HG03039 (cell line): ENCODE results near the gene ANTXR1.

ENCODE experiments used
- ATAC-seq: cut with Tn5 transposase; IDR thresholded peaks from one replicate; pipeline ENCODE4 v1.9.1; 2021; ENCODE audit warnings: mild to moderate bottlenecking, moderate library complexity; ENCODE audit not compliant: unreplicated experiment

ANTXR1 gene

GRCh38 chr2:69092857-69093256 lies 79.9 kb downstream of the ANTXR1 start:
- ATAC-seq, result no peak

GRCh38 chr2:69095305-69095704 lies 82.3 kb downstream of the ANTXR1 start:
- no peak for ATAC-seq

GRCh38 chr2:69096326-69097095 lies 83.5 kb downstream of the ANTXR1 start:
- ATAC-seq, result no peak

- no peak for ATAC-seq
Measured at GRCh38 chr2:69097148-69097610, 84.2 kb downstream of the ANTXR1 start.

GRCh38 chr2:69097891-69098655 lies 85.1 kb downstream of the ANTXR1 start:
- ATAC-seq, result no peak

- ATAC-seq, result no peak
Measured at GRCh38 chr2:69099541-69099940, 86.6 kb downstream of the ANTXR1 start.

- ATAC-seq, result no peak
Measured at GRCh38 chr2:69100220-69100723, 87.3 kb downstream of the ANTXR1 start.

GRCh38 chr2:69102041-69102593 lies 89.1 kb downstream of the ANTXR1 start:
- no peak for ATAC-seq

- no peak for ATAC-seq
Measured at GRCh38 chr2:69103419-69103818, 90.4 kb downstream of the ANTXR1 start.

GRCh38 chr2:69104261-69104660 lies 91.3 kb downstream of the ANTXR1 start:
- ATAC-seq, result no peak

- ATAC-seq, result no peak
Measured at GRCh38 chr2:69109255-69109654, 96.3 kb downstream of the ANTXR1 start.

GRCh38 chr2:69111076-69111475 lies 98.1 kb downstream of the ANTXR1 start:
- ATAC-seq, result no peak

- ATAC-seq, result no peak
Measured at GRCh38 chr2:69113627-69114026, 100.6 kb downstream of the ANTXR1 start.

GRCh38 chr2:69114534-69114933 lies 101.6 kb downstream of the ANTXR1 start:
- no peak for ATAC-seq

- no peak for ATAC-seq
Measured at GRCh38 chr2:69116438-69116837, 103.5 kb downstream of the ANTXR1 start.

GRCh38 chr2:69118609-69119008 lies 105.6 kb downstream of the ANTXR1 start:
- ATAC-seq, result no peak

GRCh38 chr2:69119104-69119894 lies 106.3 kb downstream of the ANTXR1 start:
- no peak for ATAC-seq

- ATAC-seq, result no peak
Measured at GRCh38 chr2:69122271-69122670, 109.3 kb downstream of the ANTXR1 start.

GRCh38 chr2:69123182-69123581 lies 110.2 kb downstream of the ANTXR1 start:
- no peak for ATAC-seq

- ATAC-seq, result no peak
Measured at GRCh38 chr2:69124343-69124742, 111.4 kb downstream of the ANTXR1 start.

- ATAC-seq, result no peak
Measured at GRCh38 chr2:69125816-69126215, 112.8 kb downstream of the ANTXR1 start.
